Gastrocnemius medialis (tissue), 4 donors: ENCODE measurements around the gene SYT5. TPM values are rescaled to one million over a fixed set of nuclear protein-coding genes. Genes with fewer than 3 reads are reported as not detected.

Experiments
- ATAC-seq, 2 donors: fragments of 150-250 bp; one replicate each; pipeline ENCODE4 v1.9.1; 2016
- DNase-seq, 2 donors: peaks; one replicate each; pipeline ENCODE4 v3.0.0-alpha.2; 2019
- H3K27ac ChIP-seq, 4 donors: fragments of 200-600 bp; sonication (generic); 1 replicate in 1 of 4; 2 replicates in 3 of 4; pipeline ENCODE4 v1.5.1; 2016 to 2018; ENCODE audit warnings: mild to moderate bottlenecking in 2 of 4, moderate library complexity in 1 of 4
- H3K27me3 ChIP-seq, 3 donors: fragments of 200-600 bp; sonication (generic) in 2 of 3; 1 replicate in 1 of 3; 2 replicates in 2 of 3; pipeline versions ENCODE4 v1.5.1 to v1.6.0; 2016 to 2019; ENCODE audit warnings: mild to moderate bottlenecking in 1 of 3, moderate library complexity in 1 of 3
- H3K36me3 ChIP-seq, 2 donors: fragments of 200-600 bp; sonication (generic) in 1 of 2; one replicate each; pipeline ENCODE4 v1.5.1; 2017 to 2018
- H3K4me1 ChIP-seq, 2 donors: fragments of 200-600 bp; sonication (generic) in 1 of 2; one replicate each; pipeline ENCODE4 v1.5.1; 2016 to 2017; ENCODE audit warnings: mild to moderate bottlenecking in 2 of 2
- H3K4me3 ChIP-seq, 4 donors: fragments of 200-600 bp; sonication (generic) in 3 of 4; 1 replicate in 1 of 4; 2 replicates in 3 of 4; pipeline ENCODE4 v1.5.1; 2016 to 2019; ENCODE audit warnings: mild to moderate bottlenecking in 2 of 4
- H3K9me3 ChIP-seq, 3 donors: fragments of 200-600 bp; sonication (generic) in 2 of 3; 1 replicate in 1 of 3; 2 replicates in 2 of 3; pipeline ENCODE4 v1.5.1; 2016 to 2019
- POLR2A ChIP-seq, 2 donors: fragments of 450-650 bp; IDR thresholded peaks; one replicate each; pipeline ENCODE4 v1.6.1; 2017; ENCODE audit warnings: antibody characterized with exemption in 2 of 2, mild to moderate bottlenecking in 2 of 2, moderate library complexity in 2 of 2
- in situ Hi-C, 4 donors: fragments of 200-750 bp; cut with MboI; loops; one replicate each; pipeline versions ENCODE4 v1.15.0 to v1.8.0; 2017; ENCODE audit warnings: low sequenced_read_pairs in 4 of 4
- intact Hi-C: fragments of 100-400 bp; cut with DNase I; formaldehyde crosslinking; loops from one replicate; pipeline ENCODE4 v1.15.1; 2023; ENCODE audit warnings: low total_unique reads
- total RNA-seq, 4 donors: library from RNA; depleted of rRNA; stranded (reverse); fragments of >200 nt; gene quantifications; one replicate each; pipeline versions ENCODE4 v1.1.0 to v1.2.3, GENCODE V29; 2016
- TF ChIP-seq, protein P1 (sequence below), 5 experiments: fragments of 450-650 bp in 3 of 5; fragments of 200-600 bp in 2 of 5; sonication (generic) in 2 of 5; IDR thresholded peaks in 4 of 5; conservative IDR thresholded peaks in 1 of 5; 1 replicate in 4 of 5; 2 replicates in 1 of 5; pipeline ENCODE4 v1.5.1; 2016 to 2019; ENCODE audit warnings: antibody characterized with exemption in 5 of 5, mild to moderate bottlenecking in 3 of 5, moderate library complexity in 3 of 5

Gene SYT5
- total RNA-seq, 4 donors from 2014 or later: not detected

GRCh38 chr19:55213547-55213946 is 33.5 kb upstream of the SYT5 start:
- ATAC-seq: no peak
- DNase-seq: no peak
- TF ChIP-seq, protein P1, sequence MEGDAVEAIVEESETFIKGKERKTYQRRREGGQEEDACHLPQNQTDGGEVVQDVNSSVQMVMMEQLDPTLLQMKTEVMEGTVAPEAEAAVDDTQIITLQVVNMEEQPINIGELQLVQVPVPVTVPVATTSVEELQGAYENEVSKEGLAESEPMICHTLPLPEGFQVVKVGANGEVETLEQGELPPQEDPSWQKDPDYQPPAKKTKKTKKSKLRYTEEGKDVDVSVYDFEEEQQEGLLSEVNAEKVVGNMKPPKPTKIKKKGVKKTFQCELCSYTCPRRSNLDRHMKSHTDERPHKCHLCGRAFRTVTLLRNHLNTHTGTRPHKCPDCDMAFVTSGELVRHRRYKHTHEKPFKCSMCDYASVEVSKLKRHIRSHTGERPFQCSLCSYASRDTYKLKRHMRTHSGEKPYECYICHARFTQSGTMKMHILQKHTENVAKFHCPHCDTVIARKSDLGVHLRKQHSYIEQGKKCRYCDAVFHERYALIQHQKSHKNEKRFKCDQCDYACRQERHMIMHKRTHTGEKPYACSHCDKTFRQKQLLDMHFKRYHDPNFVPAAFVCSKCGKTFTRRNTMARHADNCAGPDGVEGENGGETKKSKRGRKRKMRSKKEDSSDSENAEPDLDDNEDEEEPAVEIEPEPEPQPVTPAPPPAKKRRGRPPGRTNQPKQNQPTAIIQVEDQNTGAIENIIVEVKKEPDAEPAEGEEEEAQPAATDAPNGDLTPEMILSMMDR (IDR thresholded peaks at IDR 0.05 in 4 of 5, conservative IDR thresholded peaks at IDR 0.05 in 1 of 5): no peak
- TF ChIP-seq POLR2A (IDR thresholded peaks at IDR 0.05): no peak
- H3K27me3 ChIP-seq: peaks cover 0 to 12% (median 10%) of the 10 kb centered on the region in 3 donors
- in situ Hi-C loops (no loop called here), intact Hi-C loops (no loop called here)
- H3K4me1 ChIP-seq: no peaks in the 10 kb centered on the region
- H3K9me3 ChIP-seq: no peaks in the 10 kb centered on the region
- H3K36me3 ChIP-seq: no peaks in the 10 kb centered on the region
- H3K27ac ChIP-seq: no peak overlapping the region
- H3K4me3 ChIP-seq: no peak overlapping the region

DNA sequence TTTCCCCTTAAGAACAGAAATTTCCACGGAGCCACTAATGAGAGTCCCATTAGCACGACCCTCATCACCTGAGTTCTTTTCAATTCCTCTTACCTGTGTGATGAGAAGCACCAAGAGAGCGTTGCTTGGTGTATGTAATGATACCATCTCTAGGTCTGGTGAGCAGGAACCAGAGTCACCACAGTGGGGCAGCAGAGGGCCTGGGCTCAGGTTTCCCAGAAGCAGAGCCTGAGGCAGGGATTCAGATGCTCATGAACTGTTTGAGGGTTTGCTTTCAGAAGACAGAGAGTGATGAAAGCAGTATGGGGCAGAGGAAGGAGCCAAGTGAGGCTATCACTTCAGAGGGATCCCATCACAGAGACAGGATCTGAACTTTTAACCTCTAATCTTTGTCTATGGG is 32.4 kb upstream of the SYT5 start:
- H3K27me3 ChIP-seq: peaks cover 0 to 12% (median 10%) of the 10 kb centered on the region in 3 donors
- H3K9me3 ChIP-seq: no peaks in the 10 kb centered on the region
- H3K4me1 ChIP-seq: no peaks in the 10 kb centered on the region
- H3K36me3 ChIP-seq: no peaks in the 10 kb centered on the region
- in situ Hi-C loops (no loop called here), intact Hi-C loops (no loop called here)
- TF ChIP-seq, protein P1 (IDR thresholded peaks at IDR 0.05 in 4 of 5, conservative IDR thresholded peaks at IDR 0.05 in 1 of 5): no peak
- no peak for TF ChIP-seq POLR2A (IDR thresholded peaks at IDR 0.05)
- ATAC-seq: no peak
- no peak overlapping the region for H3K27ac ChIP-seq
- no peak for DNase-seq
- H3K4me3 ChIP-seq: no peak overlapping the region

- H3K36me3 ChIP-seq: no peaks in the 10 kb centered on the region
- in situ Hi-C loops (no loop called here), intact Hi-C loops (no loop called here)
- peaks cover 10 to 24% (median 19%) of the 10 kb centered on the region in 3 donors for H3K27me3 ChIP-seq
- H3K27ac ChIP-seq: no peak overlapping the region
- H3K4me1 ChIP-seq: no peaks in the 10 kb centered on the region
- H3K9me3 ChIP-seq: no peaks in the 10 kb centered on the region
- ATAC-seq (no peak), DNase-seq (no peak)
- H3K4me3 ChIP-seq: no peak overlapping the region
- no peak for TF ChIP-seq POLR2A (IDR thresholded peaks at IDR 0.05)
- TF ChIP-seq, protein P1 (IDR thresholded peaks at IDR 0.05 in 4 of 5, conservative IDR thresholded peaks at IDR 0.05 in 1 of 5): no peak
Measured at GRCh38 chr19:55209693-55210472, 29.8 kb upstream of the SYT5 start.

DNA sequence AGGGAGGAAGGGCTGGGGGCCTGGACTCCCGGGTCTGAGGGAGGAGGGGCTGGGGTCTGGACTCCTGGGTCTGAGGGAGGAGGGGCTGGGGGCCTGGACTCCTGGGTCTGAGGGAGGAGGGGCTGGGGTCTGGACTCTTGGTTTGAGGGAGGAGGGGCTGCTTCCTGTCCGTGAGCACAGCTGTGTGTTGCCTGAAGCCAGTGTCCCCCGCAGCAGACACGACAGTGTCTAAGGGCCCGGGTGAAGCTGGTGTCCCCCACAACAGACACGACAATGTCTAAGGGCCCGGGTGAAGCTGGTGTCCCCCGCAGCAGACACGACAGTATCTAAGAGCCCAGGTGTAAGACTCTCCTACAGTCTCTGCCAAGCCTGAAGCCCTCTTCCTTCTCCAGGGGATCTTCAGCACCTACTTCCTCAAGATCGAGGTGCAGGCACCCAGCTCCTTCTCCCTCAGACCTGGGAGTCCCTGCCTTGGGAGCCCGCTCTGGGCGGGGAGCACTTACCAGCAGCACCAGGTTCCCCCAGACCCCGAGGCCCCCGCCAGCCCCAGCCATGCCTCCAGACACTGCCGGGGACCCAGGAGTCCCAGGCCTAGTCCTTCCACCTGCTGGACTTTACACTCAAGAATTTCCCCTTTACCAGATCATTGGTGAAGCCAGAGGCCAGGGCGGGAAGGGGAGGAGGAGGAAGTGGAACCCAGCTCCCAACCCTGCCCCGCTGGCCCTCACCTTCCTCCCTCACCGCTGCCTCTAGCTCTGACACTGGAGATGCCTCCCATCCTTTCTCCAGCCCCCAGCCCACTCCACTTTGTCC is 29.0 kb upstream of the SYT5 start, which contains the start of gene PTPRH:
PTPRH (minus strand) TSS at position 622 of the 813 bp plus-strand sequence; CDS start at position 554, 68 bp downstream.
- no peak for ATAC-seq

More for the DNA sequence above, 29.0 kb upstream of the SYT5 start, which contains the start of gene PTPRH:
- Histone ChIP-seq H3K4me3 (no peak within 1 kb of the TSS), H3K9me3 (no peaks in the 10 kb centered on the region), H3K36me3 (no peaks in the 10 kb centered on the region), H3K4me1 (no peaks in the 10 kb centered on the region), H3K27ac (no peak within 1 kb of the TSS), H3K27me3 (peaks cover 10 to 24% (median 23%) of the 10 kb centered on the region in 3 donors)
- in situ Hi-C loops (no loop called here), intact Hi-C loops (no loop called here)
- no peak for DNase-seq
- TF ChIP-seq POLR2A (IDR thresholded peaks at IDR 0.05): no peak
- TF ChIP-seq, protein P1 (IDR thresholded peaks at IDR 0.05 in 4 of 5, conservative IDR thresholded peaks at IDR 0.05 in 1 of 5): no peak
